Measurements from ENCODE around the gene UIMC1. TPM values are rescaled to one million over a fixed set of nuclear protein-coding genes. Genes with fewer than 3 reads are reported as not detected.
"Not testable (repeated sequence)": the region's sequence is repeated elsewhere in the genome, so short reads cannot be mapped to it uniquely, and the experiment has no call there.

UIMC1 gene
- polyA plus RNA-seq, result 10 to 100 TPM; 17.8 to 25.2 (median 21.8) TPM
- long read RNA-seq, donor 1, partial matches to known transcripts, result 0 of 1 reads
- long read RNA-seq, donor 1, other reads (novel, unspliced or antisense), result 0 of 1 reads
- long read RNA-seq, donor 2, partial matches to known transcripts, result 0 of 1 reads
- long read RNA-seq, donor 2, other reads (novel, unspliced or antisense), result 0 of 1 reads
- long read RNA-seq, donor 3, partial matches to known transcripts, result 0 of 2 reads
- long read RNA-seq, donor 3, other reads (novel, unspliced or antisense), result 0 of 2 reads
- long read RNA-seq, donor 4, result 0 reads
- long read RNA-seq, donor 5, result 0 reads
- long read RNA-seq, donor 6, partial matches to known transcripts, result 0 of 1 reads
- long read RNA-seq, donor 6, other reads (novel, unspliced or antisense), result 0 of 1 reads
- long read RNA-seq, donor 7, partial matches to known transcripts, result 0 of 2 reads
- long read RNA-seq, donor 7, other reads (novel, unspliced or antisense), result 0 of 2 reads
- long read RNA-seq, donor 8, result 0 reads
- long read RNA-seq, donor 9, partial matches to known transcripts, result 0 of 1 reads
- long read RNA-seq, donor 9, other reads (novel, unspliced or antisense), result 0 of 1 reads
- long read RNA-seq, donor 10, partial matches to known transcripts, result 0 of 3 reads
- long read RNA-seq, donor 10, other reads (novel, unspliced or antisense), result 0 of 3 reads

DNA sequence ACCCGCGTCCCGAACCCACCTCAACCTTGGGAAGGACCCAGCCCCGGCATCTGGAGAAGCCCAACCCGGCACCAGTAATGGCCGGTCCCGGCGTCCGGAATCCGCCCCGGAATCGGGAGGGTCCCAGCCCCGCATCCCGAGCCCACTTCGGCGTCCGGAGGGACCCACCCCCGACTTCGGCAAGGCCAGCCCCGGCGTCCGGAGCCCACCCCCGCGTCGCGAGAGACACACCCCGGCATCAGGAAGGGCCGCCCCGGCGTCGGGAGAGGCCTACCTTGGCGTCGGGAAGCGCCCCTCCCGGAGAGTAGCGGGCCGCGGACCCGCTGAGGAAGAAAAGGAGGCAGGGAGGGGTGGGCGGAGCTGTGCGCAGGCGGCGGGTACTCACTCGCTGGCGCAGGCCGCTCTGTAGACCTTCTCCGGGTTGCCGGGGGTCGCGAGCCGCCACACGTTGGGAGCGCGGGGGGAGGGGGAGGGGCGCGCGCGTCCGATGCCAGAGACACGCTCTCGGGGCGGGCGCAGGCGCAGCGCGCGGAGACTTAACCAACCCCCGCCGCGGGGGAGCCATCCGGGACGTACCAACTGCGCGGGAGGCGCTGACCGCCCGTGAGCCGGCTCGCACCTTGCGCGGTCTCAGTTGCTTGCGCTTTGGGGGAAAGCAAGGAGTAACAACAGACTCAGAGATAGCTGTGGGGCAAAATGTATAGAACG is at the start of gene UIMC1:
Gene UIMC1, minus strand, starts transcription at position 515 of the 708 bp plus-strand sequence. CDS start 24,164 bp downstream, outside the sequence.
- Histone ChIP-seq H3K9me3 (ENCODE audit: control insufficient read depth in 2 of 2, insufficient read depth in 1 of 2, low read depth in 1 of 2, low read length in 1 of 2) (peaks cover 0 to 3% of the 10 kb centered on the region in 2 donors), H3K27ac (ENCODE audit: low read depth in 1 of 3, low read length in 2 of 3) (peak within 1 kb of the TSS; percentile 77 to 92 (median 91)), H3K4me3 (ENCODE audit: low read depth in 1 of 3, low read length in 3 of 3) (peak within 1 kb of the TSS; percentile 77 to 93 (median 91)), H3K36me3 (ENCODE audit: control insufficient read depth in 3 of 3, insufficient read depth in 2 of 3, low read depth in 1 of 3, low read length in 3 of 3) (peaks cover 0 to 7% (median 0%) of the 10 kb centered on the region in 3 donors), H3K4me1 (ENCODE audit: control insufficient read depth in 3 of 3, insufficient read depth in 2 of 3, low read depth in 1 of 3, low read length in 2 of 3) (peaks cover 5 to 12% (median 9%) of the 10 kb centered on the region in 3 donors), H3K27me3 (ENCODE audit: control insufficient read depth in 3 of 3, insufficient read depth in 3 of 3, low read length in 3 of 3) (no peaks in the 10 kb centered on the region)
- FAIRE-seq, result no peak
- DNase-seq, result peak; percentile 88 to 97
- 0 to 1% (median 0%) methylated on average over 61 to 83 of the region's 83 CpGs for WGBS, 3 donors

DNA sequence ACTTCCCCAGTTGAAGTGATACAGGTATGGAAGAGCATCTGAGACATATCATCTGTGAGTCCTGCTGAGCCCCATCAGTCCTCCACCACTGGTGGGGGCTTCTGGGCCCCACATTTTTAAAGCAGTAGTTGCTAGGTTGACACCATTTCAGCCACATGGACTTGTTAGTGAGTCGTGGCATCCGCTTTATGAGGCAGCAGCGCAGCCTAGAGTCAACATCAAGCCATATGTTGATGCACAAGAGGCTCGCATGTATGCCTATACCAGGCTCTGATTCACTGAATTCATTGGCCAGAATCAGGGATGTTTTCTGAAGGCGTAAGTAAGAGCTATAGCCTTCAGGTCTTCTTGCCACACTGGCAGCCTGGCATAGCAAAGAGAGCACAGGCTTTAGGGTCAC is 42.7 kb upstream of the UIMC1 start:
- H3K27ac ChIP-seq (ENCODE audit: low read depth in 1 of 3, low read length in 2 of 3), result no peak overlapping the region
- H3K27me3 ChIP-seq (ENCODE audit: control insufficient read depth in 3 of 3, insufficient read depth in 3 of 3, low read length in 3 of 3), result no peaks in the 10 kb centered on the region
- peaks cover 0 to 12% (median 0%) of the 10 kb centered on the region in 3 donors for H3K4me1 ChIP-seq (ENCODE audit: control insufficient read depth in 3 of 3, insufficient read depth in 2 of 3, low read depth in 1 of 3, low read length in 2 of 3)
- FAIRE-seq (no peak), DNase-seq (no peak)
- no peak overlapping the region for H3K4me3 ChIP-seq (ENCODE audit: low read depth in 1 of 3, low read length in 3 of 3)
- 91 to 95% (median 94%) methylated on average over 5 of the region's 5 CpGs for WGBS, 3 donors
- H3K36me3 ChIP-seq (ENCODE audit: control insufficient read depth in 3 of 3, insufficient read depth in 2 of 3, low read depth in 1 of 3, low read length in 3 of 3), result peaks cover 7 to 49% (median 9%) of the 10 kb centered on the region in 3 donors
- no peaks in the 10 kb centered on the region for H3K9me3 ChIP-seq (ENCODE audit: control insufficient read depth in 2 of 2, insufficient read depth in 1 of 2, low read depth in 1 of 2, low read length in 1 of 2)

DNA sequence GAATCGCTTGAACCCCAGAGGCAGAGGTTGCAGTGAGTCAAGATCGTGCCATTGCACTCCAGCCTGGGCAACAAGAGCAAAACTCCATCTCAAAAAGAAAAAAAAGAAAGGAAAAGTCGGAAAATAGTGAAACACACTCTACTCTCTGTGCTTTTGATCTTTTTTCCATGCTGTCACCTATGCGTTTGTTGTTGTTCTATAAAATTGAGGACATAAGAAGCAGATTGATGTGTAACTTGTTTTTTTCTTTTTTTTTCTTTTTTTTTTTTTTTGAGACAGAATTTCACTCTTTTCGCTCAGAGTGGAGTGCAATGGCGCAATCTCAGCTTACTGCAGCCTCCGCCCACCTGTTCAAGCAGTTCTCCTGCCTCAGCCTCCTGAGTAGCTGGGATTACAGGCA is 42.0 kb upstream of the UIMC1 start:
- not testable (repeated sequence) for H3K4me3 ChIP-seq (ENCODE audit: low read depth in 1 of 3, low read length in 3 of 3); H3K27ac ChIP-seq (ENCODE audit: low read depth in 1 of 3, low read length in 2 of 3); H3K9me3 ChIP-seq (ENCODE audit: control insufficient read depth in 2 of 2, insufficient read depth in 1 of 2, low read depth in 1 of 2, low read length in 1 of 2); H3K27me3 ChIP-seq (ENCODE audit: control insufficient read depth in 3 of 3, insufficient read depth in 3 of 3, low read length in 3 of 3); FAIRE-seq; DNase-seq
- WGBS, 3 donors, result 94 to 96% (median 96%) methylated on average over 7 of the region's 7 CpGs
- Histone ChIP-seq H3K36me3 (ENCODE audit: control insufficient read depth in 3 of 3, insufficient read depth in 2 of 3, low read depth in 1 of 3, low read length in 3 of 3) (peaks cover 7 to 46% (median 11%) of the 10 kb centered on the region in 3 donors), H3K4me1 (ENCODE audit: control insufficient read depth in 3 of 3, insufficient read depth in 2 of 3, low read depth in 1 of 3, low read length in 2 of 3) (peaks cover 0 to 16% (median 0%) of the 10 kb centered on the region in 3 donors)

- Histone ChIP-seq H3K27ac (ENCODE audit: low read depth in 1 of 3, low read length in 2 of 3) (peak overlapping the region in 1 of 3 donors; percentile 86), H3K4me1 (ENCODE audit: control insufficient read depth in 3 of 3, insufficient read depth in 2 of 3, low read depth in 1 of 3, low read length in 2 of 3) (peaks cover 0 to 16% (median 0%) of the 10 kb centered on the region in 3 donors), H3K36me3 (ENCODE audit: control insufficient read depth in 3 of 3, insufficient read depth in 2 of 3, low read depth in 1 of 3, low read length in 3 of 3) (peaks cover 4 to 42% (median 6%) of the 10 kb centered on the region in 3 donors), H3K9me3 (ENCODE audit: control insufficient read depth in 2 of 2, insufficient read depth in 1 of 2, low read depth in 1 of 2, low read length in 1 of 2) (no peaks in the 10 kb centered on the region), H3K27me3 (ENCODE audit: control insufficient read depth in 3 of 3, insufficient read depth in 3 of 3, low read length in 3 of 3) (no peaks in the 10 kb centered on the region), H3K4me3 (ENCODE audit: low read depth in 1 of 3, low read length in 3 of 3) (no peak overlapping the region)
- no peak for FAIRE-seq
- 52 to 76% (median 56%) methylated on average over 4 of the region's 4 CpGs for WGBS, 3 donors
- peak; percentile 76 to 88 for DNase-seq
Measured at GRCh38 chr5:177045631-177046030, 39.1 kb upstream of the UIMC1 start.

DNA sequence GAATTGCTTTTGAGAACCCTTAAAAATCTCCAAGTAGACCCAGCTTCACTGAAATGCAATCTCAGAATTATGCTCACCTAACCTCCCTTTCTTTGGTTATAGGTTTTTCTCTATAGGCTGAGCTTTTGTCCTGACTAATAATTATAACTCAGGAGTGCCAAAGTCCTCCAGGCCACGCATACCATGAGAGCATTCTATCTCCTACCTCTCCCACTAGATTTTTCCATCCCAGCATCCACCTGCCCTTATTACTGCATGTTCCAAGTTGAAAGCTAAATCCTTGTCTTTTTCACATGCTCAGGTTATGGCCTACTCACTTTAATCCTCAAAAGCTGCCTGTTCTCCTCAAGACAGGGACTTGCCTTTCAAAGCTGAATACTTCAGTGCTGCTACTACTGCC is 38.1 kb upstream of the UIMC1 start:
- FAIRE-seq, result no peak
- H3K4me3 ChIP-seq (ENCODE audit: low read depth in 1 of 3, low read length in 3 of 3), result no peak overlapping the region
- 27 to 72% (median 60%) methylated on average over 1 of the region's 1 CpG for WGBS, 3 donors

GRCh38 chr5:177043958-177044357 is 37.4 kb upstream of the UIMC1 start:
- Histone ChIP-seq H3K4me1 (ENCODE audit: control insufficient read depth in 3 of 3, insufficient read depth in 2 of 3, low read depth in 1 of 3, low read length in 2 of 3) (peaks cover 0 to 16% (median 0%) of the 10 kb centered on the region in 3 donors), H3K27me3 (ENCODE audit: control insufficient read depth in 3 of 3, insufficient read depth in 3 of 3, low read length in 3 of 3) (no peaks in the 10 kb centered on the region), H3K36me3 (ENCODE audit: control insufficient read depth in 3 of 3, insufficient read depth in 2 of 3, low read depth in 1 of 3, low read length in 3 of 3) (peaks cover 2 to 37% (median 6%) of the 10 kb centered on the region in 3 donors), H3K9me3 (ENCODE audit: control insufficient read depth in 2 of 2, insufficient read depth in 1 of 2, low read depth in 1 of 2, low read length in 1 of 2) (no peaks in the 10 kb centered on the region), H3K4me3 (ENCODE audit: low read depth in 1 of 3, low read length in 3 of 3) (no peak overlapping the region), H3K27ac (ENCODE audit: low read depth in 1 of 3, low read length in 2 of 3) (peak overlapping the region in 1 of 3 donors; percentile 87)
- DNase-seq (no peak), FAIRE-seq (no peak)
- 73 to 94% (median 76%) methylated on average over 1 of the region's 1 CpG for WGBS, 3 donors

More for the DNA sequence above, 38.1 kb upstream of the UIMC1 start:
- peaks cover 4 to 41% (median 6%) of the 10 kb centered on the region in 3 donors for H3K36me3 ChIP-seq (ENCODE audit: control insufficient read depth in 3 of 3, insufficient read depth in 2 of 3, low read depth in 1 of 3, low read length in 3 of 3)
- H3K27me3 ChIP-seq (ENCODE audit: control insufficient read depth in 3 of 3, insufficient read depth in 3 of 3, low read length in 3 of 3), result no peaks in the 10 kb centered on the region
- no peaks in the 10 kb centered on the region for H3K9me3 ChIP-seq (ENCODE audit: control insufficient read depth in 2 of 2, insufficient read depth in 1 of 2, low read depth in 1 of 2, low read length in 1 of 2)
- DNase-seq, result peak; percentile 78 to 79
- peak overlapping the region in 1 of 3 donors; percentile 87 for H3K27ac ChIP-seq (ENCODE audit: low read depth in 1 of 3, low read length in 2 of 3)
- H3K4me1 ChIP-seq (ENCODE audit: control insufficient read depth in 3 of 3, insufficient read depth in 2 of 3, low read depth in 1 of 3, low read length in 2 of 3), result peaks cover 0 to 16% (median 0%) of the 10 kb centered on the region in 3 donors

DNA sequence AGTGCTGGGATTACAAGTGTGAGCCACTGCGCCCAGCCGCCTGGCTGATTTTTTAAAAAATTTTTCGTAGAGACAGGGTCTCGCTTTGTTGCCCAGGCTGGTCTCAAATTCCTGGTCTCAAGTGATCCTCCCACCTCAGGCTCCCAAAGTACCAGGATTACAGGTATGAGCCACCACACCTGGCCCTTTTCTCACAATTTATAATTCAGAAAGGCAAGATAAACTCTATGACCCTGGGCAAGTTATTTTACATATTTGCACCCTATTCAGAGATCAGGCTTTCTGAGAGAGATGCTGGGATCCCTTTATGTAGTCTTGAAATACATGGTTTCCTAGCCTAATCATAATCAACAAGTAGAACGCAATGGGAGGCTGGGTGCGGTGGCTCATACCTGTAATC is 36.5 kb upstream of the UIMC1 start:
- 98 to 99% (median 98%) methylated on average over 6 of the region's 6 CpGs for WGBS, 3 donors
- no peak for DNase-seq
- H3K4me1 ChIP-seq (ENCODE audit: control insufficient read depth in 3 of 3, insufficient read depth in 2 of 3, low read depth in 1 of 3, low read length in 2 of 3), result peaks cover 0 to 20% (median 0%) of the 10 kb centered on the region in 3 donors
- H3K36me3 ChIP-seq (ENCODE audit: control insufficient read depth in 3 of 3, insufficient read depth in 2 of 3, low read depth in 1 of 3, low read length in 3 of 3), result peaks cover 2 to 35% (median 6%) of the 10 kb centered on the region in 3 donors
- FAIRE-seq, result no peak
- no peak overlapping the region for H3K4me3 ChIP-seq (ENCODE audit: low read depth in 1 of 3, low read length in 3 of 3)
- H3K27ac ChIP-seq (ENCODE audit: low read depth in 1 of 3, low read length in 2 of 3), result no peak overlapping the region
- no peaks in the 10 kb centered on the region for H3K9me3 ChIP-seq (ENCODE audit: control insufficient read depth in 2 of 2, insufficient read depth in 1 of 2, low read depth in 1 of 2, low read length in 1 of 2)
- H3K27me3 ChIP-seq (ENCODE audit: control insufficient read depth in 3 of 3, insufficient read depth in 3 of 3, low read length in 3 of 3), result no peaks in the 10 kb centered on the region

DNA sequence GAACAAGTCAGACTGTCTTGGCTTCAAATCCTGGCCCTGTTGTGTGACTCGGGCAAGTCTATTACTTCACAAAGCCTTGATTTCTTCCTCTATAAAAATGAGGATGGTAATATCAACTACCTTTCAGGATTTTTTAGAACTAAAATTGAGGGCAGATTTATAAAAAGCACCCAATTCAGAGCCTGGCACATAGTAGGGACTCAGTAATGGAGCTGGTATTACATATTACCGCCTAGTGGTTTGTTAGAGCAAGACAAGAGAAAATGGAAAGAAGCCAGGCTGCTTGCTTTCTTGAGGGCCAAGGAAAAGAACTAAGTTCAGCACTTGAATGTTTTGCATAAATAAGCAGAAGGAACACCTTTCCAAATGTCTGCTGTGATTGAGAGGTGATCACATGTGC is 35.4 kb upstream of the UIMC1 start:
- no peak for FAIRE-seq
- H3K27me3 ChIP-seq (ENCODE audit: control insufficient read depth in 3 of 3, insufficient read depth in 3 of 3, low read length in 3 of 3), result no peaks in the 10 kb centered on the region
- no peak overlapping the region for H3K4me3 ChIP-seq (ENCODE audit: low read depth in 1 of 3, low read length in 3 of 3)
- H3K4me1 ChIP-seq (ENCODE audit: control insufficient read depth in 3 of 3, insufficient read depth in 2 of 3, low read depth in 1 of 3, low read length in 2 of 3), result peaks cover 0 to 20% (median 0%) of the 10 kb centered on the region in 3 donors
- WGBS, 3 donors, result 95 to 98% (median 97%) methylated on average over 2 of the region's 2 CpGs
- H3K9me3 ChIP-seq (ENCODE audit: control insufficient read depth in 2 of 2, insufficient read depth in 1 of 2, low read depth in 1 of 2, low read length in 1 of 2), result no peaks in the 10 kb centered on the region
- no peak overlapping the region for H3K27ac ChIP-seq (ENCODE audit: low read depth in 1 of 3, low read length in 2 of 3)
- DNase-seq, result no peak
- peaks cover 2 to 26% (median 6%) of the 10 kb centered on the region in 3 donors for H3K36me3 ChIP-seq (ENCODE audit: control insufficient read depth in 3 of 3, insufficient read depth in 2 of 3, low read depth in 1 of 3, low read length in 3 of 3)

All from small intestine (tissue), 16 donors.